Kidney glomerular epithelial cell (primary cell): ENCODE data around the gene CPT1A.

Experiments
- DNase-seq: peaks from one replicate; lab custom pipeline; 2025; lab: John Stamatoyannopoulos, UW

The CPT1A gene

DNA sequence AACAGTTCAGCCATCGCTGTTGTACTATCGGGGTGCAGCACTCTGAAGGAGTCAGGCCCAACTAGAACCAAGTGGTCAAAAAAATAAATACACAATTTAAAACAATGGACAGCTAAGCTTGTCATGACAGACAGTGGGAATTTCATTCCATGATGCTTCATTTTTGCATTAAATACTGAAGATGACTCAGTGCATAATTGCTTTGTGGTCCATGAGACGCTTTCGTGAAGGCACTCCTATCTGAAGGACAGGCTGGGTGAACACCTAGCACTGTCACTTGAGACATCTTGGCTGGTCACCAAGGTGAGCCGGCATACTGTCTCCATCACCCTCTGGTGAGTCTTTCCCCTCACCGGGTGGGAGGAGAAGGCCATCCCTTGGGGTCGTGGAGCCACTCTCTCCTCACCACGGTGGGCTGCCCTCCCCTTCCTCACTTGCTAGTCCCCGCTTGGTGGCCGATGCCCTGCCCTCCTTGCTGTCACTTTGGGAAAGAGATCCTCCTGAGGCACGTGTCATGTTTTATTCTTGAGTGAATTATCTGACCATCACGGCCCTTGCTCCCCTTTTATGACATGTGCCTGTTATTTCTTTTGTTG lies 85.4 kb downstream of the CPT1A start:
- no peak for DNase-seq

DNA sequence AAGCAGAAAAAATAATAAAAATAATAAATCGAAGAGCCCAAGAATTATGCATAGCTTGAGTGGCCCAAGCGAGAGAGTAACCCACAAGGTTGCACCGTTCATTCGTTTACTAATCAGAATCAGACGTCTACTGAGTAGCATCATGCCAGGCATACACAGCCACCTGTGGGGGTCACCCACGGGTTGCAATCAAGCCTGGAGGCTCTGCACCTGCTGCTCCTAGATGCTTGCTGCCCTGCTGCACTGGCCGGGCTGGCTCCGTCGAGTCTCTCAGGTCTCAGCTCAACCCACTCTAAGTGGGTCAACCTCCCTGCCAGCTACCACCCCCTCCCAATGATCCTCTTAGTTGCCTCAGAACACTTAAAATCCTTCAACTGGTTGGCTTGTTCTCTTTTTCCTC lies 88.4 kb downstream of the CPT1A start:
- DNase-seq: no peak

GRCh38 chr11:68751331-68751856 lies 90.3 kb downstream of the CPT1A start, which contains the start of gene TESMIN:
TSS of gene TESMIN (minus strand) at chr11:68751520. CDS start at chr11:68750660, 860 bp downstream.
- peak; percentile 64 for DNase-seq

DNA sequence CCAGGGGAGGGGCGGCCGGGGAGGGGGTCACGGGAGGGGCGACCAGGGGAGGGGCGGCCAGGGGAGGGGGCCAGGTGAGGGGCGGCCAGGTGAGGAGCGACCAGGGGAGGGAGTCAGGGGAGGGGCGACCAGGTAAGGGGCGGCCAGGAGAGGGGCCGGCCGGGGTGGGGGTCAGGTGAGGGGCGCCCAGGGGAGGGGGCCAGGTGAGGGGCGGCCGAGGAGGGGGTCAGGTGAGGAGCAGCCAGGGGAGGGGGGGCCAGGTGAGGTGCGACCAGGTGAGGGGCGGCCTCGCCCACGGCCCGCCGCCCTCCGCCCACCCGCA lies 90.8 kb downstream of the CPT1A start:
- DNase-seq: no peak

GRCh38 chr11:68750195-68751003 lies 91.3 kb downstream of the CPT1A start:
- DNase-seq: no peak

GRCh38 chr11:68749229-68750123 lies 92.2 kb downstream of the CPT1A start:
- DNase-seq: no peak

DNA sequence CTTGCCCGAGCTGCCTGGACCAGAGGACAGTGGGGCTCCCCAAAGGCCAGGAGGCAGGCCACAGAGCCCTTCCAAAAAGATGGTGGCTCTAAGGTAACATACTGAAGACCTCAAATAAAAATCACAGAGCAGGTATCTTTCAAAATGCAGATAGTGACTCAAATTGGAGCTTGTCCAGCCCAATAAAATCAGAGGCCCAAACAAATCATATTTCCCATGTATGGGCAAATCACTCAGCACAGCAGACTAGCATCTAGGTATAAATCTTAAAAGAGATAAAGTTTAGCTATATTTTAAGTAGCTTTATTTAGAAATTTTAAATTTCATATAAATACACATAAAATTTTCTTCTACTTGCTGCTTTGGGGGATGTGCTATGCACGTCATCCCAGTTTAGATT lies 93.7 kb downstream of the CPT1A start:
- DNase-seq: no peak

DNA sequence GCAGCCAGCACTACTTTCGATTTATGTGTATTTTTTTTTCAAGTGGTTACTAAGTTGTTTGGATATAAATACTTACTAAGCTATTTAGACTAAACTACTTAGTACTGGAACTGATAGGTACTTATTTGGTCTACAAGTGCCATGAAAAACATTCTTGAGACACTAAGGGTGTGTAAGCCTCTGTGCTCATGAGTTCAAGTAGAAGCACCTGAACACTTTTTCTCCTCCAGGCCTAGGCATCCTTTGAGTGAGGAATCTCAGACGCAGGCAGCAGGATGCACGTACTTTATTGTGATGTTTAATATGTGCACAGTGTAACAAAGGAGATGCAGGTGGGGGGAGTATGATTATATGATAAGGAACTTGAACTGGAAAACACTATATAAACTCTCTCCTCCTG lies 98.2 kb downstream of the CPT1A start:
- no peak for DNase-seq

DNA sequence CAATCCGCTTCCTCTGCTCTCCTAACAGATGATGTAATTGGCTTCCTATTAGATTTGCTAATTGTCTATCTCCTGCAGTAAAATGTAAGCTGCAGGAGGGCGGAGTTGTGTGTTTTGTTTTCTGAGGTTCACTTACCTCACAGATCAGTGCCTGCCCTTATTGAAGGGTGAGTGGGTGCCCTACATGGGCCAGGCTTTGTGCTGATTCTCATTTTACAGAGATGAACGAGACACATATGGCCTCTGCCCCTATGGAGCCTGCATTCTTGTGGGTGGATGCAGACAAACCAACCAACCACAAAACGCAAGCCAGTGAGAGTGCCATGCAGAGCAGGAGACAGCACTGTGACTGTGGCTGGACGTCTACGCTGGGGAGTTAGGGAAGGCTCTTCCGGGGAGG lies 100.3 kb downstream of the CPT1A start:
- DNase-seq: no peak

DNA sequence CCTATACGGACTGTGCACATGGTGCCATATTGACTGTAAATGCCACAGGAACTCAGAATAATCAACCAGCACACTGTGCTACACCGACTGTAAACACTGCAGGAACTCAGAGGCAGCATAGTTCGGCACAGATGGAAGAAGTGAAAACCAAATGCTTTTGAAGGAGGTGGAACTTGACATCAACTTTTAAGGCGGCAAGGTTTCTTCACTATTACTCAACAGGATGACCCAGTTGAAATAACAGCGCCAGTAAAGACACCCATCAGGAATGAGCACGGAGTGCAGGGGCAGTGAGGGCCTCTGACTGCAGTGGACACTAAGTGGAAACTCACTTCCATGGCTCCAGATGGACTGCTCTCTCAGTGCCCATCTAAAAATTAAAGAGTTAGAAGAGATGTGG lies 106.1 kb downstream of the CPT1A start:
- DNase-seq: no peak

- DNase-seq: no peak
Measured at GRCh38 chr11:68735125-68735524, 106.6 kb downstream of the CPT1A start.

- DNase-seq: no peak
Measured at GRCh38 chr11:68734111-68734510, 107.6 kb downstream of the CPT1A start.

DNA sequence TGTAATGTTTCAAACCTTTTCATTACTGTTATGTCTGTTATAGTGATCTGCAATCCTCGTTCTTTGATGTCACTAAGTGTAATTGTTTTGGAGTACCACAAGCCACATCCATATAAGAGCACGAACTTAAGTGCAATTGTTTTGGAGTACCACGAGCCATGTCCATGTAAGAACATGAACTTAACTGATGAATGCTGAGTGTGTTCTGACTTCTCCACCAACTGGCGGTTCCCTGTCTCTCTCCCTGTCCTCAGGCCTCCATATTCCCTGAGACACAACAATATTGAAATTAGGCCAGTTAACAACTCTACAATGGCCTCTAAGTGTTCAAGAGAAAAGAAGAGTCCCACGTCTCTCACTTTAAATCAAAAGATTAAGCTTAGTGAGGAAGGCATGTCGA lies 113.9 kb downstream of the CPT1A start:
- DNase-seq: no peak

DNA sequence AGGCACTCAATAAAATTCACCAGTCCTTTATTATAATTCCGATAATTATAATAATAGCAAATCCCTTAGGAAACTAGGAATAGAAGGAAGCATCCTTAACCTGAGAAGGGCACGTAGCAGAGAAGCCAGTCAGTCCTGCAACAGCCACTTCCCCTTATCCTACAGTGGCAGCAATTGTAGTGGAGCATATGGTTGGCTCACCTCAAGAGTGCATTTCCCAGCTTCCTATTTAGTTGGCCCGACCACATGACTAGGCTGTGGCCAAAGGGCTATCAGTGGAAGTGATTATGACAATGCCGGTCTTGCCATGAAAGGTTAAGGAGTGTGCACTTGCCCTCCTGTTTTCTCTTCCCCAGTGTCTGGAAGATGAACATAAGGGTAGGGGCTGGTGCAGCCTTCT lies 117.4 kb downstream of the CPT1A start:
- no peak for DNase-seq

DNA sequence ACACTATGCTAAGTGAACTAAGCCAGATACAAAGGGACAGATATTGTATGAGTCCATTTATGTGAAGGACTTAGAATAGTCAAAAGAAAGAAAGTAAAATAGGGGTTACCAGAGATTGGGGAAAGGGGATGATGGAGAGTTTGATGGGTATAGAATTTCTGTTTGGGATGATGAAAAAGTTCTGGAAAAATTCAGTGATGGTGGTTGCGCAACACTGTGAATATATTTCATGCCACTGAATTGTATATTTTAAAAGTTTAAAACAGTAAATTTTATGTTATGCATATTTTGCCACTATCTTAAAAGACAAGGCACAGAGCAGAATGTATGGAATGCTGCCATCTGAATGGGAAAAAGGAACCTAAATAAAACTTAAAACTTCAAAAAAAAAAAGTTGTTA lies 119.6 kb downstream of the CPT1A start:
- no peak for DNase-seq

- DNase-seq: no peak
Measured at GRCh38 chr11:68721075-68721474, 120.6 kb downstream of the CPT1A start.

DNA sequence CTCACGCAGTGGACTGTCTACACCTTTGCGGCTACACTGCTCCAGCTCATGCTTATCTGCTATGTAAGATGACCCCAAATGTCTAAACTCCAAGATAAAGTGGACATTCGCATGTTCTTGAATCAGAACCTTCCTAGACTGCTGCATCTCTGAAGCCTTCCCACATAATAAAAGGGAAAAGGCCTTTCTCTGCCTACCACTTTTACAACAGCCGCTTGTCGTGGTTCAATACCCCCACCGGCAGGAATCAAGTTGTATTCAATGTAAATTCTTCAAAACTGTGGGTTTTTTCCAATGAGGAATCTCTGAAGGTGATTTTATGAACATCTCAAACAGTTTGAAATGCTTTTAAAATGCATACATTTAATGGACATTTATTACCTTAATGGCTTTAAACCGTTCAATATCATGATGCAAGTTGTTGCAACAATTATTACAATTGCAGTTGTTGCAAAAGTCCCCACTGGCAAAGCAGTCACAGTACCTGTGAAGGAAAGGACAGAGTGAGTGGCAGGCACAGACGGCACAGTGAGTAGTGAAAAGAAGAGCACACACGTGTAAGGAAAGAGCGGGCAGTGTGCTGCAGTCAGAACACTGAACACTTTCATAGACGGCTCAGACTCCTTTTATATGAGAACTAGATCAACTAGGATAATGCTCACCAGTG lies 126.1 kb downstream of the CPT1A start:
- DNase-seq: no peak

DNA sequence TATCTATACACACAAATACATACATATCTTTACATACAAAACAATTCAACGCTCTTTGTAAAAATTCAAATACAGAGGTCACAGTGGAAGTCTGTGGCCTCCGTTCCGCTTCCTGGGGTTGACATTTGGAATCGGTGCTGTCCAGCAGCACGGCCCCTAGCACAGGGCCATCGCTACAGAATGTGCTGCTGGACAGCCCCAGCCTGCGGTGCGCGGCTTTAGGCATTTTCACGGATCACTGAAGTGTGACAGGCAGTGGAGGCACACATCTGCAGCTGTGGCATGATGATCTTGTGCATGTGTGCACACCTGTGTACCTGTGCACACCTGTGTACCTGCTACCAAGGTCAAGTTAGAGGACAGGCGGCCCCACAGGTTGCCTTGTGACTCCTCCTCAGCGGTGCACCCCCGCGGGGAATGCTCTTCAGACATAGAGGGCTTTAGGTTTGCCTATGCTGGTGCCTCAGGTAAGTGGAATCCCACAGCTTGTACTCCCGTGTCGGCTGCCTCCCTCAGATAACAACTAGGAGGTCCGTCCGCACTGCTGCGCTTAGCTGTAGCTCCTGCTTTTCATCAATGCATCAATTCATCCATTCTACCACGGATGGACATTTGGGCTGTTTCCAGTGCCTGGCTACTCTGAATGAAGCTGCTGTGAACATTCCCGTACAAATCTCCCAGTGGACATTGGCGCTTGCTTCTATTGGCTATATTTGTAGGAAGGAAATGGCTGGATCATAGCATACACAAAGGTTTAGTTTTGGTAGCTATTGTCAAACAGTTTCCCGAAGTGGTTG lies 127.5 kb downstream of the CPT1A start:
- no peak for DNase-seq

- no peak for DNase-seq
Measured at GRCh38 chr11:68711114-68711513, 130.6 kb downstream of the CPT1A start.

DNA sequence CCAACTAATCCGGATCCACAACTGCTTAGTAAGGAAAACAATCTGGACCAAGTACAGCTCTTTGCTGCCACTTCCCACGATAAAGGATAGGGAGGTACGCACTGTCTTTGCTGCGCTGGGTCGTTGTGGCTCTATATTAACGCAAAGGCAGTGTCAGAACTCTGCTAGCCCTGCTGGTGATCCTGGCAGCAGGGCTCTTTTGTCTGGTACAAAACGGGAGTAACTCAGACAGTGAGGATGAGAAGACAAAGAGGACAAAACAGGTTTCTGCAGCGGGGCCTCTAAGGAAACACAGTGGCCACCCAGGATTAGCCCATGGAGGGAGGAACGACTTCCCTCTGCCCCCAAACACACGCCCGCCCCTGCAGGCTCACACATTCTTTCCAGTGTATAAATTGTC lies 131.3 kb downstream of the CPT1A start:
- DNase-seq: no peak

GRCh38 chr11:68709062-68709461 lies 132.7 kb downstream of the CPT1A start:
- DNase-seq: no peak
